Neuron (in vitro differentiated cells): ENCODE data around the gene LRRK1.

Experiments used
- H2AFZ ChIP-seq: one replicate; pipeline ENCODE4 v1.6.1; 2013; ENCODE audit warnings: low read depth, mild to moderate bottlenecking, inconsistent platforms, low read length, moderate library complexity
- H3K27me3 ChIP-seq: one replicate; pipeline ENCODE4 v1.6.1; 2013; ENCODE audit warnings: low read length; ENCODE audit not compliant: insufficient read depth
- H3K36me3 ChIP-seq: one replicate; pipeline ENCODE4 v1.6.1; 2013; ENCODE audit warnings: low read length; ENCODE audit not compliant: insufficient read depth
- H3K4me1 ChIP-seq: one replicate; pipeline ENCODE4 v1.6.1; 2013; ENCODE audit warnings: low read length; ENCODE audit not compliant: insufficient read depth
- H3K4me3 ChIP-seq: 2 replicates; pipeline ENCODE4 v1.5.1; 2013; ENCODE audit warnings: mild to moderate bottlenecking, low read length, moderate library complexity
- H3K9me3 ChIP-seq: one replicate; pipeline ENCODE4 v1.6.1; 2013; ENCODE audit warnings: low read length

LRRK1 gene

DNA sequence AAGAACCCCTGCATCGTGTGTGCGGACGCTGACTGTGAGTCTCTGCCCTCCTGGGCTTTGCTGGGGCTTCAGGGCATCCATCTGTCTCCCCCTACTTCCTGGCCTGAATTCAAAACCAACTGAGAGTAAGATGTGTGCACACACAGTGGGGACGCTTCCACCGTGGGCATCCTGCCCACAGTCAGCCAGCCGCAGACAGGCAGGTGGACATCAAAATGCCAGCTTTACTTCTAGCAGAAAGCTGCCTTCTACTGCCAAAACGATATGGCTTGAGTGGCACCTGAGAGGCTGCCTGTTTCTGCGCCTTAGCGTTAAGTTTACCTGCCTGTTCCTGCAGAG lies 21.0 kb upstream of the LRRK1 start:
- Histone ChIP-seq H3K27me3 (peaks cover 7% of the 10 kb centered on the region), H3K4me1 (peaks cover 5% of the 10 kb centered on the region), H2AFZ (no peak overlapping the region), H3K9me3 (no peaks in the 10 kb centered on the region), H3K36me3 (no peaks in the 10 kb centered on the region), H3K4me3 (no peak overlapping the region)

- H2AFZ ChIP-seq = no peak overlapping the region
- no peak overlapping the region for H3K4me3 ChIP-seq
- no peaks in the 10 kb centered on the region for H3K36me3 ChIP-seq
- H3K9me3 ChIP-seq = no peaks in the 10 kb centered on the region
- H3K27me3 ChIP-seq = peaks cover 7% of the 10 kb centered on the region
- H3K4me1 ChIP-seq = peaks cover 5% of the 10 kb centered on the region
Measured at GRCh38 chr15:100898661-100899462, 20.3 kb upstream of the LRRK1 start.

- H3K27me3 ChIP-seq = peaks cover 7% of the 10 kb centered on the region
- H3K36me3 ChIP-seq = no peaks in the 10 kb centered on the region
- no peak overlapping the region for H3K4me3 ChIP-seq
- no peaks in the 10 kb centered on the region for H3K9me3 ChIP-seq
- no peak overlapping the region for H2AFZ ChIP-seq
- peaks cover 5% of the 10 kb centered on the region for H3K4me1 ChIP-seq
Measured at GRCh38 chr15:100899601-100900000, 19.6 kb upstream of the LRRK1 start.

GRCh38 chr15:100900136-100900794 lies 18.9 kb upstream of the LRRK1 start:
- Histone ChIP-seq H3K4me3 (no peak overlapping the region), H3K36me3 (no peaks in the 10 kb centered on the region), H2AFZ (no peak overlapping the region), H3K9me3 (no peaks in the 10 kb centered on the region), H3K27me3 (peaks cover 7% of the 10 kb centered on the region), H3K4me1 (peaks cover 5% of the 10 kb centered on the region)

DNA sequence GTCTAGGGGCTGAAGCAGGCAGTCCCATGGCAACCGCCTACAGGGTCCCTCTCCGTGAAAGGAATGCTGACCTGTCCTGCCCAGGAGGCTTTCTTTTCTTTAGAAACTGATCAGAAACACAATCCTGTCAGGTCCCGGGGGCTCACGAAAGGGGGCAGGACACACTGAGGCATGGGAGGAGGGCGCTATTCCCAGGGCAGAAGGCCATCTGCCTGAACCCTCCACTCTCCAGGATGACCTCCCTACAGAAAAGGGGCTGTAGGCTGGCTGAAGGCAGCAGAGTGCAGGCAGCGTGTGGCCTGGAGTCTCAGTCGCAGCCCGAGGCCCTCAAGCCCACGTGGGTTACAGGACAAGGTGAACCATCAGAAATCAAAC lies 18.4 kb upstream of the LRRK1 start:
- H2AFZ ChIP-seq = no peak overlapping the region
- peaks cover 5% of the 10 kb centered on the region for H3K27me3 ChIP-seq
- peaks cover 5% of the 10 kb centered on the region for H3K4me1 ChIP-seq
- no peaks in the 10 kb centered on the region for H3K9me3 ChIP-seq
- no peaks in the 10 kb centered on the region for H3K36me3 ChIP-seq
- H3K4me3 ChIP-seq = no peak overlapping the region

- Histone ChIP-seq H2AFZ (no peak overlapping the region), H3K9me3 (no peaks in the 10 kb centered on the region), H3K4me3 (no peak overlapping the region), H3K27me3 (peaks cover 5% of the 10 kb centered on the region), H3K36me3 (no peaks in the 10 kb centered on the region), H3K4me1 (peaks cover 5% of the 10 kb centered on the region)
Measured at GRCh38 chr15:100901296-100901695, 17.9 kb upstream of the LRRK1 start.

DNA sequence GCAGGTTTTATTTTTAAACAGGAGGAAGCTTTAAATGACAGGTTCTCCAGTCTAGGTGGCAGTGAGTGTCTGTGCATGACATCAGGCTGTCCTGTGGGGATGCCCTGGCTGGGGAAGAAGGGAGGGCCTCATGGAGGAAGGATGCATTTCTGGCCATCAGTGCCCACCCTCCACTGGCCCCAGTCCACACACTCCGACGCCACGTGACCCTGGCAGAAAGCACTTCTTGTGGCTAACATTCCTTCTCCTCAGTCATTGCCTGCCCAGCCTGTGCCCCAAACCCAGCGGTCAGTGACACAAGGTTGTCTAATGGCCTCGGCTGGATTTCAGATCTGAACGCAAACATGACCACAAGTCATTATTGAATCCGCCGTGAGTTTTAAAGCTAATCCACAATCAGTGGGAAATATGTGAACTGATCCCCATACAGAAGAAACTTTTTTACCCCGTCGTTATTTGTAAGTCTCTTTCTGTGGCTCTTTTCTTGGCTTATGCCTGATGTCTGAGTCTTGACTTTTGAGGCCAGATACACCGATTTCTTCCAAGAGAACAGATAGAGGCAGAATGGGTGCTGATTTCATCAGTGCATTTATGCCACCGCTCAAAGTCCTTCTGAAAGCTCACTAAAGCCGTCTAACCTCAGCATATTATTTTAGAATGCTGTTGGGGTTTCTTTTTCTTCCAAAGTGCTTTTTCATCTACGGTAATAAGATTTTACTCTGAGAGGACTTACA lies 17.3 kb upstream of the LRRK1 start:
- no peaks in the 10 kb centered on the region for H3K36me3 ChIP-seq
- no peak overlapping the region for H2AFZ ChIP-seq
- peaks cover 5% of the 10 kb centered on the region for H3K27me3 ChIP-seq
- no peak overlapping the region for H3K4me3 ChIP-seq
- H3K9me3 ChIP-seq = no peaks in the 10 kb centered on the region
- H3K4me1 ChIP-seq = peaks cover 5% of the 10 kb centered on the region

DNA sequence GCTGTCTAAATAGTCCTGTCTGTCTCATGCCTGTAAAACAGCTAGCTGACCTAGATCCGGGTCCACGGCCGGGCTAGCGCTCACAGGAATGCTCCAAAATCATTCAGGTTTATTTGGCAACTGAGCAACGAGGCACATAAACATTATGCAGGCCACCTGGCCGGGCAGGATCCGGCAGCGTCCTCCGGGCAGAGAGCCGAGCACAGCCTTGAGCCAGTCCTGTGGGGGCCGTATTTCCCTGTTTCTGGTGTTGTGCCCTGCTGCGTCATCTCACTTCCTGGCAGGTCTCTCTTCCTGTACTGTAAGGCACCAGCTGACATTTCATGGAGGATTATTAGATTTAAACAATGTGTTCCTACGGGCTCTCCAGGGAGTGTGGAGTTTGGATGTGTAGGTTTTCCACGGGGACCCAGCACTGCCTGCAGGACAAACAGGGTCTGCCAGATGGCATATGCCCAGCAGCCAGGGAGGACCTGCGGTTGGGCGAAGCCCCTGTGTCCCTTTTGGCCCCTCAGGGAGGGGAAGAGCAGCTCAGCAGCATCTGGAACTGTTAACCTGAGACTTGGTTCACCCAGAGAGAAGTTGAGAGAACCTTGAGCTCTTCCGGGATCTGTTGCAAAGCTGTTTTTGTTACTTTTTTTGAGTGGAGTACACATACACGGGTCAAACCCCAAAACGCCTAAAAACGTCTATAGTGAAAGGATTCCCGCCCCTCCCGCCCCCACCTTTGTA lies 16.6 kb upstream of the LRRK1 start:
- no peaks in the 10 kb centered on the region for H3K9me3 ChIP-seq
- peaks cover 5% of the 10 kb centered on the region for H3K27me3 ChIP-seq
- no peak overlapping the region for H2AFZ ChIP-seq
- H3K4me3 ChIP-seq = no peak overlapping the region
- peaks cover 5% of the 10 kb centered on the region for H3K4me1 ChIP-seq
- no peaks in the 10 kb centered on the region for H3K36me3 ChIP-seq

DNA sequence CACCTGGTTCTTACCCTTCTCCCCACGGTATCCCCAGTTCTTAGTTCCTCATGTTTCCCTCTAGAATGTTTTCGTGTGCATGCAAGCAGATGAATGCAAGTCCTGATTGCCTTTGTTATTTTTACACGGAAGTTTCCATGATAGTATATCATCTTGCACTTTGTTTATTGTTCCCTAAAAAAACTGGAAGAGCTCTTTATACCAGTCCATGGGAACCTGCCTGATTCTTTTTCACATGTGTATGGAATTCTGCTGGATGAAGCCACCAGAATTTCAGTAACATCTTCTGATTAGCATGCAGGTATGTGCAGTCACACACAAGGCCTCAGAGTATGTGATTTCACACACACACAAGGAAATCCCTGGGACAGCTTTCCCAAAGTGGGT lies 16.0 kb upstream of the LRRK1 start:
- no peak overlapping the region for H2AFZ ChIP-seq
- no peaks in the 10 kb centered on the region for H3K36me3 ChIP-seq
- no peaks in the 10 kb centered on the region for H3K9me3 ChIP-seq
- peaks cover 5% of the 10 kb centered on the region for H3K4me1 ChIP-seq
- no peak overlapping the region for H3K4me3 ChIP-seq
- H3K27me3 ChIP-seq = peaks cover 5% of the 10 kb centered on the region

DNA sequence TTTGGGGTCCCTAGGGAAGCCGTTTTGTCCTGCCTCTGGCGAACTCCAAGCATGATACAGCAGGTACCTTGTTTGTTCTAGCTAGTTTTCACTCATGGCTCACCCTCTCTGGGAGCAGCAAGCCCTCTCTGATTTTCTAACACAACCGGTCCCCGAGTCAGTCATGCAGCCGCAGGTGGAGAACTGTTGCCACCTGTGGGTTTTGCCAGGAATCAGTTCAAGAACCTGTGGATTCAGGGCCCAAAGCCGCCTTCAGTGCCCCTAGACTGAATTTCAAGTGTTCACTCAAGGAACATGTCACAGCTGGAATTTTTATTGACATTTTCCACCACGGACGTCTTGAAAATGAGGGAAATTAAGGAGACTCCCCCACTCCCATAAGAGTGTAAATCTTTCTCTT lies 13.3 kb upstream of the LRRK1 start:
- Histone ChIP-seq H3K9me3 (no peaks in the 10 kb centered on the region), H3K4me3 (no peak overlapping the region), H2AFZ (no peak overlapping the region), H3K4me1 (peaks cover 2% of the 10 kb centered on the region), H3K36me3 (no peaks in the 10 kb centered on the region), H3K27me3 (no peaks in the 10 kb centered on the region)

- Histone ChIP-seq H2AFZ (no peak overlapping the region), H3K9me3 (no peaks in the 10 kb centered on the region), H3K27me3 (no peaks in the 10 kb centered on the region), H3K36me3 (no peaks in the 10 kb centered on the region), H3K4me1 (no peaks in the 10 kb centered on the region), H3K4me3 (no peak overlapping the region)
Measured at GRCh38 chr15:100908466-100908865, 10.7 kb upstream of the LRRK1 start.

DNA sequence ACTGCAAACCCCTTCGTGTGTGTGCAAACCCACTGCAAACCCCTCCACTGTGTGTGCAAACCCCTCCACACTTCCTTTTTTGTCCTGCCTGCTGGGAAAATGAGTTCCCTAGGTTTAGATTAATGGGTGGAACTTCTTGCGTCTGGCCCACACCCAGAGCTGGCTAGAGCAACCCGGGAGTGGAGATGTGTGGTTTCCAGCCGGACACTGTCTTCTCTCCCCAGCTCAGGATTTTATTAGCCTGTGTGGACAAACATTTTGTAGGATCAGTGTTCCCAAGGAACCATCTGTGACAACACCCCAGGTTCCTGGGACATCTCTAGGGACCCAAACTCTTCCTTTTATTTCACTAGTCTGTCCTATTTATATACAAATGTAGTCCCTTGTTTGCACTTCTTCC lies 9.6 kb upstream of the LRRK1 start:
- H3K4me3 ChIP-seq = no peak overlapping the region
- H3K9me3 ChIP-seq = no peaks in the 10 kb centered on the region
- no peaks in the 10 kb centered on the region for H3K4me1 ChIP-seq
- H3K27me3 ChIP-seq = no peaks in the 10 kb centered on the region
- H2AFZ ChIP-seq = no peak overlapping the region
- no peaks in the 10 kb centered on the region for H3K36me3 ChIP-seq
